Measurements from ENCODE around the gene RAD23A.

The RAD23A gene

DNA sequence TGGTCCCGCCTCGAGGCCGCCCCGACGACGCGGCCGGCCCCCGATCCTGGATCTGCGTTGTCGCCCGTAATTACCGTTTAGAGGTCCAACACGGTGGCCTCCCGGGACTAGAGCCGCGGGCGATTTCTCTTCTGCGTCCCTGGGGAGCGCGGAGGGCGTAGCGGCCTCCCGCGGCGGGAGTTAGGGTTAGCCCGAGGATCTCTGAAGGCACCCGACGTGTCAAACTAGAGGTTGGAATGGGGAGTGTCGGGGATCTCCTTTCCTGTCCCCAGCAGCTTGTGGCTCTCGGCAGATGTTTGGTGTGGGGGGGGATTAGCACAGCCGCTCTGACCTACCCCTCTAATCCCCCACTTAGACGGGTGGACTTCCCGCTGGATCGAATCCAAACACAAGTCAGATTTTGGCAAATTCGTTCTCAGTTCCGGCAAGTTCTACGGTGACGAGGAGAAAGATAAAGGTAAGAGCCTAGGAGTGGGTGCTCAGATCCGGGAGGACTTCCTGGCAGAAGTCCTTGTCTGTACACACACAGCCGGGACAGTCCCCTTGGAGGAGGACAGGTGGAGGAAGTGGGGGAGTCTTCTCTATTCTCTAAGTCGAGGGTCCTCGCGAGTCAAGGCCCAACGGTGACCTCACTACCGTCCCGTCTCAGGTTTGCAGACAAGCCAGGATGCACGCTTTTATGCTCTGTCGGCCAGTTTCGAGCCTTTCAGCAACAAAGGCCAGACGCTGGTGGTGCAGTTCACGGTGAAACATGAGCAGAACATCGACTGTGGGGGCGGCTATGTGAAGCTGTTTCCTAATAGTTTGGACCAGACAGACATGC is 6.7 kb upstream of the RAD23A start:
- peaks cover 36 to 49% of the 10 kb centered on the region in 2 donors for H3K36me3 ChIP-seq (replicated peaks in 1 of 2; ENCODE audit: control insufficient read depth in 2 of 2, insufficient read depth in 2 of 2, low read length in 2 of 2)
- WGBS, 2 donors (ENCODE audit: extremely low coverage in 2 of 2, insufficient read length in 2 of 2, insufficient replicate concordance in 1 of 2), result no CpG with 5 or more reads among the region's 54 CpGs
- peak overlapping the region; percentile 100 for H3K9ac ChIP-seq (ENCODE audit: low read depth, low read length, poor library complexity)
- peak overlapping the region; percentile 49 for H4K8ac ChIP-seq (ENCODE audit: low read depth, low read length)
- H2BK120ac ChIP-seq (ENCODE audit: low read depth, low read length), result peak overlapping the region; percentile 64
- peak overlapping the region; percentile 77 for H2AFZ ChIP-seq (ENCODE audit: low read length)
- peak overlapping the region; percentile 91 for H3K4me2 ChIP-seq (ENCODE audit: insufficient read depth, low read length, poor library complexity, severe bottlenecking)
- H3K27me3 ChIP-seq (ENCODE audit: control insufficient read depth in 3 of 3, insufficient read depth in 3 of 3, low read depth in 1 of 3, low read length in 3 of 3), result no peaks in the 10 kb centered on the region
- H3K4me1 ChIP-seq (ENCODE audit: control insufficient read depth in 2 of 2, insufficient read depth in 1 of 2, low read depth in 1 of 2, low read length in 2 of 2), result peaks cover 16 to 24% of the 10 kb centered on the region in 2 donors
- H3K27ac ChIP-seq (replicated peaks; ENCODE audit: low read length), result no peak overlapping the region
- peak overlapping the region; percentile 98 for H3K18ac ChIP-seq (ENCODE audit: low read length)
- peak overlapping the region; percentile 100 for H3K23ac ChIP-seq (ENCODE audit: low read depth, low read length, poor library complexity)
- peak overlapping the region; percentile 85 for H2BK12ac ChIP-seq (ENCODE audit: low read length)
- H3K14ac ChIP-seq (ENCODE audit: low read length), result peak overlapping the region; percentile 87
- H3K79me1 ChIP-seq (ENCODE audit: low read depth, low read length), result peaks cover 11% of the 10 kb centered on the region
- no peak overlapping the region for H4K91ac ChIP-seq (ENCODE audit: low read depth, low read length, poor library complexity)
- peak overlapping the region; percentile 97 for H3K4ac ChIP-seq (ENCODE audit: low read length)
- peak overlapping the region; percentile 95 for H2AK5ac ChIP-seq (ENCODE audit: low read depth, low read length)
- H3K4me3 ChIP-seq (ENCODE audit: low read length in 2 of 2), result peak overlapping the region; percentile 69 to 97
- H2BK15ac ChIP-seq (ENCODE audit: low read length), result no peak overlapping the region
- no peaks in the 10 kb centered on the region for H3K9me3 ChIP-seq (replicated peaks in 1 of 2; ENCODE audit: control insufficient read depth in 2 of 2, insufficient read depth in 1 of 2, low read depth in 1 of 2, low read length in 2 of 2)
- no peak for DNase-seq (ENCODE audit: low spot score)
- peak overlapping the region; percentile 94 for H2BK5ac ChIP-seq (ENCODE audit: low read length)

DNA sequence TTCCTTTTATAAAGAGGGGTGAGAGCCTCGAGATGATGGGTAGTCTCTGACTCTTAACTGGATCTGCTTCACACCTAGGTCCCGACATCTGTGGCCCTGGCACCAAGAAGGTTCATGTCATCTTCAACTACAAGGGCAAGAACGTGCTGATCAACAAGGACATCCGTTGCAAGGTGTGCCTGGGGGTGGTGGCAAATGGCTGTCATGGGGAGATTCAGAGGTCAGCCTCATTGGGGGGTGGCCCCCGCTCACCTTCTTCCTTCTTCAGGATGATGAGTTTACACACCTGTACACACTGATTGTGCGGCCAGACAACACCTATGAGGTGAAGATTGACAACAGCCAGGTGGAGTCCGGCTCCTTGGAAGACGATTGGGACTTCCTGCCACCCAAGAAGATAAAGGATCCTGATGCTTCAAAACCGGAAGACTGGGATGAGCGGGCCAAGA is 5.7 kb upstream of the RAD23A start:
- Histone ChIP-seq H3K18ac (ENCODE audit: low read length) (no peak overlapping the region), H2AFZ (ENCODE audit: low read length) (no peak overlapping the region), H2BK12ac (ENCODE audit: low read length) (no peak overlapping the region), H4K8ac (ENCODE audit: low read depth, low read length) (no peak overlapping the region), H3K4ac (ENCODE audit: low read length) (no peak overlapping the region), H2AK5ac (ENCODE audit: low read depth, low read length) (no peak overlapping the region), H3K79me1 (ENCODE audit: low read depth, low read length) (peaks cover 11% of the 10 kb centered on the region), H3K4me2 (ENCODE audit: insufficient read depth, low read length, poor library complexity, severe bottlenecking) (peak overlapping the region; percentile 32), H3K27me3 (ENCODE audit: control insufficient read depth in 3 of 3, insufficient read depth in 3 of 3, low read depth in 1 of 3, low read length in 3 of 3) (no peaks in the 10 kb centered on the region), H3K14ac (ENCODE audit: low read length) (no peak overlapping the region), H3K4me3 (ENCODE audit: low read length in 2 of 2) (peak overlapping the region; percentile 51 to 69), H3K4me1 (ENCODE audit: control insufficient read depth in 2 of 2, insufficient read depth in 1 of 2, low read depth in 1 of 2, low read length in 2 of 2) (peaks cover 16 to 23% of the 10 kb centered on the region in 2 donors), H4K91ac (ENCODE audit: low read depth, low read length, poor library complexity) (no peak overlapping the region), H3K36me3 (replicated peaks in 1 of 2; ENCODE audit: control insufficient read depth in 2 of 2, insufficient read depth in 2 of 2, low read length in 2 of 2) (peaks cover 42 to 60% of the 10 kb centered on the region in 2 donors), H3K9me3 (replicated peaks in 1 of 2; ENCODE audit: control insufficient read depth in 2 of 2, insufficient read depth in 1 of 2, low read depth in 1 of 2, low read length in 2 of 2) (no peaks in the 10 kb centered on the region), H3K23ac (ENCODE audit: low read depth, low read length, poor library complexity) (no peak overlapping the region), H2BK5ac (ENCODE audit: low read length) (no peak overlapping the region), H3K9ac (ENCODE audit: low read depth, low read length, poor library complexity) (peak overlapping the region; percentile 14), H3K27ac (replicated peaks; ENCODE audit: low read length) (no peak overlapping the region), H2BK15ac (ENCODE audit: low read length) (no peak overlapping the region), H2BK120ac (ENCODE audit: low read depth, low read length) (no peak overlapping the region)
- WGBS, 2 donors (ENCODE audit: extremely low coverage in 2 of 2, insufficient read length in 2 of 2, insufficient replicate concordance in 1 of 2), result no CpG with 5 or more reads among the region's 10 CpGs
- DNase-seq (ENCODE audit: low spot score), result no peak

- Histone ChIP-seq H3K14ac (ENCODE audit: low read length) (no peak overlapping the region), H4K91ac (ENCODE audit: low read depth, low read length, poor library complexity) (no peak overlapping the region), H3K23ac (ENCODE audit: low read depth, low read length, poor library complexity) (no peak overlapping the region), H3K36me3 (replicated peaks in 1 of 2; ENCODE audit: control insufficient read depth in 2 of 2, insufficient read depth in 2 of 2, low read length in 2 of 2) (peaks cover 42 to 64% of the 10 kb centered on the region in 2 donors), H3K4me2 (ENCODE audit: insufficient read depth, low read length, poor library complexity, severe bottlenecking) (no peak overlapping the region), H3K27me3 (ENCODE audit: control insufficient read depth in 3 of 3, insufficient read depth in 3 of 3, low read depth in 1 of 3, low read length in 3 of 3) (no peaks in the 10 kb centered on the region), H2BK15ac (ENCODE audit: low read length) (no peak overlapping the region), H2AK5ac (ENCODE audit: low read depth, low read length) (no peak overlapping the region), H3K79me1 (ENCODE audit: low read depth, low read length) (peaks cover 11% of the 10 kb centered on the region), H2AFZ (ENCODE audit: low read length) (no peak overlapping the region), H3K4me3 (ENCODE audit: low read length in 2 of 2) (no peak overlapping the region), H3K18ac (ENCODE audit: low read length) (no peak overlapping the region), H3K9me3 (replicated peaks in 1 of 2; ENCODE audit: control insufficient read depth in 2 of 2, insufficient read depth in 1 of 2, low read depth in 1 of 2, low read length in 2 of 2) (no peaks in the 10 kb centered on the region), H2BK120ac (ENCODE audit: low read depth, low read length) (no peak overlapping the region), H3K4me1 (ENCODE audit: control insufficient read depth in 2 of 2, insufficient read depth in 1 of 2, low read depth in 1 of 2, low read length in 2 of 2) (peaks cover 16 to 23% of the 10 kb centered on the region in 2 donors), H2BK5ac (ENCODE audit: low read length) (no peak overlapping the region), H3K9ac (ENCODE audit: low read depth, low read length, poor library complexity) (no peak overlapping the region), H4K8ac (ENCODE audit: low read depth, low read length) (no peak overlapping the region), H3K4ac (ENCODE audit: low read length) (no peak overlapping the region), H3K27ac (replicated peaks; ENCODE audit: low read length) (no peak overlapping the region), H2BK12ac (ENCODE audit: low read length) (no peak overlapping the region)
- no CpG with 5 or more reads among the region's 2 CpGs for WGBS, 2 donors (ENCODE audit: extremely low coverage in 2 of 2, insufficient read length in 2 of 2, insufficient replicate concordance in 1 of 2)
- no peak for DNase-seq (ENCODE audit: low spot score)
These were observed 4.8 kb upstream of the RAD23A start for GRCh38 chr19:12940897-12941296.

DNA sequence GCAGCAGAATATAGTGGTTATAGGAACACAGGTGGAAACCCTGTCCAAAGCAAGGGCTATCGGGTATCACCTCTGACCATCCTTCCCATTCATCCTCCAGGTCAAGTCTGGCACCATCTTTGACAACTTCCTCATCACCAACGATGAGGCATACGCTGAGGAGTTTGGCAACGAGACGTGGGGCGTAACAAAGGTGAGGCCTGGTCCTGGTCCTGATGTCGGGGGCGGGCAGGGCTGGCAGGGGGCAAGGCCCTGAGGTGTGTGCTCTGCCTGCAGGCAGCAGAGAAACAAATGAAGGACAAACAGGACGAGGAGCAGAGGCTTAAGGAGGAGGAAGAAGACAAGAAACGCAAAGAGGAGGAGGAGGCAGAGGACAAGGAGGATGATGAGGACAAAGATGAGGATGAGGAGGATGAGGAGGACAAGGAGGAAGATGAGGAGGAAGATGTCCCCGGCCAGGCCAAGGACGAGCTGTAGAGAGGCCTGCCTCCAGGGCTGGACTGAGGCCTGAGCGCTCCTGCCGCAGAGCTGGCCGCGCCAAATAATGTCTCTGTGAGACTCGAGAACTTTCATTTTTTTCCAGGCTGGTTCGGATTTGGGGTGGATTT is 2.1 kb upstream of the RAD23A start:
- Histone ChIP-seq H3K18ac (ENCODE audit: low read length) (no peak overlapping the region), H2BK120ac (ENCODE audit: low read depth, low read length) (no peak overlapping the region), H2AFZ (ENCODE audit: low read length) (no peak overlapping the region), H3K14ac (ENCODE audit: low read length) (no peak overlapping the region), H2BK15ac (ENCODE audit: low read length) (no peak overlapping the region), H2BK12ac (ENCODE audit: low read length) (no peak overlapping the region), H3K36me3 (replicated peaks in 1 of 2; ENCODE audit: control insufficient read depth in 2 of 2, insufficient read depth in 2 of 2, low read length in 2 of 2) (peaks cover 54 to 84% of the 10 kb centered on the region in 2 donors), H3K79me1 (ENCODE audit: low read depth, low read length) (peaks cover 14% of the 10 kb centered on the region), H4K8ac (ENCODE audit: low read depth, low read length) (no peak overlapping the region), H3K23ac (ENCODE audit: low read depth, low read length, poor library complexity) (no peak overlapping the region), H4K91ac (ENCODE audit: low read depth, low read length, poor library complexity) (no peak overlapping the region), H3K4me3 (ENCODE audit: low read length in 2 of 2) (no peak overlapping the region), H3K27me3 (ENCODE audit: control insufficient read depth in 3 of 3, insufficient read depth in 3 of 3, low read depth in 1 of 3, low read length in 3 of 3) (no peaks in the 10 kb centered on the region), H3K4me2 (ENCODE audit: insufficient read depth, low read length, poor library complexity, severe bottlenecking) (no peak overlapping the region), H3K4ac (ENCODE audit: low read length) (no peak overlapping the region), H2BK5ac (ENCODE audit: low read length) (no peak overlapping the region), H3K27ac (replicated peaks; ENCODE audit: low read length) (no peak overlapping the region), H2AK5ac (ENCODE audit: low read depth, low read length) (no peak overlapping the region), H3K9me3 (replicated peaks in 1 of 2; ENCODE audit: control insufficient read depth in 2 of 2, insufficient read depth in 1 of 2, low read depth in 1 of 2, low read length in 2 of 2) (no peaks in the 10 kb centered on the region), H3K9ac (ENCODE audit: low read depth, low read length, poor library complexity) (peak overlapping the region; percentile 26), H3K4me1 (ENCODE audit: control insufficient read depth in 2 of 2, insufficient read depth in 1 of 2, low read depth in 1 of 2, low read length in 2 of 2) (peaks cover 11 to 21% of the 10 kb centered on the region in 2 donors)
- no CpG with 5 or more reads among the region's 18 CpGs for WGBS, 2 donors (ENCODE audit: extremely low coverage in 2 of 2, insufficient read length in 2 of 2, insufficient replicate concordance in 1 of 2)
- no peak for DNase-seq (ENCODE audit: low spot score)

All from neuronal stem cell (in vitro differentiated cells).